MM.1S (cell line): ENCODE results near the gene TULP4.

Experiments
- CTCF ChIP-seq: fragments of 300-600 bp; sonication (generic); IDR thresholded peaks from 2 replicates; pipeline ENCODE4 v1.5.1; 2016; ENCODE audit warnings: antibody characterized with exemption, low read length, mixed read lengths
- EZH2 ChIP-seq: fragments of 300-600 bp; sonication (generic); optimal IDR thresholded peaks from 2 replicates; pipeline ENCODE3; 2017; ENCODE audit warnings: low read depth, mild to moderate bottlenecking, antibody characterized with exemption, low read length, mixed read lengths

- TF ChIP-seq CTCF (no peak), EZH2 (no peak)
These were observed 68.9 kb downstream of the TULP4 start for GRCh38 chr6:158381214-158381613.
